Bone marrow (tissue), 2 donors: ENCODE data around the gene MAP3K1.

ENCODE experiments used
- DNase-seq, 2 donors: peaks; one replicate each; lab custom pipeline; 2025; lab: John Stamatoyannopoulos, UW

MAP3K1 gene

DNA sequence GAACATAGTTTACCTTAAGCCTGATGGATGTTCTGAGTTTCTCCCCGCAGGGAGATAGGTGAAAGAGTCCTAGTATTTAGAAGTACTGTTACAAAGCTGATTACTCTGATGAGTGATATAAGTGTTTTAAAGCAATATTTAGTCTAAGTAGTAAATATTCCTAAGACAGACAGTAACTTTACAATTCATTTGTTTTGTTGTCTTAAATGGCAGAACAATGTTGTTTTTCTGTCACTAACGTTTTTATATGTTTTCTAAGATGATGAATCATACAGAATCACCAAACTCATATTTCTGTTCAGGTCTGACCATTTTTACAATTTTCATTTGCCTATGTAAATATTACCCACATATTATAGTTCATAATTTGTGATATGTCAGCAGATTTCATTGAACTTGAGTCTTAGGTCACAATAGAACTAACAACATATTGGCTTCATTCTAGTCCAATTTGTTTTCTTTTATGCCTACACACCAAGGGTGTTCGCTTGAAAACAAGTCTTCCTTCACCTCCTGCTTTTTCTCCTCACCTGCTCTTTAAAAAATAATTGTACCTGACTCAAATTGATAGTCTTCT, 30.6 kb downstream of the MAP3K1 start:
- no peak for DNase-seq

DNA sequence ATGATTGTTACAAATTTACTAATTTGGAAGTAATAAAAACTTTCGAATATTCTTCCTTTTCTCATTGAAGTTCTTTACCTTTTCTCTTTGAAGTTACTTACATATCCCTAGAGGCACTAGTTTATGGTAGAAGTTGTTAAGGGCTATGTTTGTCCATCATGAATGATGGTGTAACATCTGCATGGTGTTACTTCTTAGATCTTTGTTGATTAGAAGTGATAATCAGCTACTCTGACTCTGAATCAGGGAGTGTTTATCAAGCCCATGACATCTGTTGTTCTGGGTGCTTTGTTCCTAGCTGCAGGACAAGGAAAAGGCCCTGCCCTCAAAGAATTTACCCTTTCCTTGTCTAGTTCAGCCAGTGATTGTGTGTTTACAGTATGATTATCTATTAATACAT, 32.9 kb downstream of the MAP3K1 start:
- DNase-seq: no peak

DNA sequence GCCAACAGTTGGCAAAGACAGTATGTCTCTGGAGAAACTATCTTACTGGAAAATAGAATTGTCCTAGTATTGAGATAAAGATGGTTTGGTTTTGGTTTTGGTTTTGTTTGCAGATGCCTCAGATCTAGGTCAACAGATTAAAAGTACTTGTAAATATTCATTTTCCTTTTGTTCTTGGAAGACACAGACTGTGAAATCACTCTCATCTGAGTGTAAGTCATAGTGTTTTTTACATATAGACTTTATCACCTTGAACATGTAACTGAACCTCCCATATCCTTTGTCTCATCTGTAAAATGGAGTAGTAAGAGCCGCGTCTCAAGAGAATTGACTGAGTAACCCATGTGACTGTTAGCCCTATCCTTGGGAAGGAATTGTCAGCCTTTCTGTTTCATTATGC, 34.3 kb downstream of the MAP3K1 start:
- no peak for DNase-seq

DNA sequence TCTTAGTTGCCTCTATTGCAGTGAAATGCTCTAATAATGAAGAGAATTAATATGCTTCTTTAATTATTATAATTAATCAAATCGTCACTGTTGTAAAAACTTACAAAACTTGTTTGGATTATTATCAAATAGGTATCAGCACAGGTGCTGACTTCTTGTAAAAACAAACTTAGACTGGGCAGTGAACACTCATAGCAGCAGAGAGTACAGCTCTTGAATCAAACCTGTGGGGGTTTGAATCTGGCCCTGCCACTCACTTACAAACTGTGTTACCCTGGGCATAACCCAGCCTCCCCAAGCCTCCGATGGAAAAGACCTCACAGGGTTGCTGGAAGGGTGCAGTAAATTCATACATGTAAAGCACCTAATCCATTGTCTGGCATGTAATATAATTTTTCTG, 35.1 kb downstream of the MAP3K1 start:
- DNase-seq: no peak

DNA sequence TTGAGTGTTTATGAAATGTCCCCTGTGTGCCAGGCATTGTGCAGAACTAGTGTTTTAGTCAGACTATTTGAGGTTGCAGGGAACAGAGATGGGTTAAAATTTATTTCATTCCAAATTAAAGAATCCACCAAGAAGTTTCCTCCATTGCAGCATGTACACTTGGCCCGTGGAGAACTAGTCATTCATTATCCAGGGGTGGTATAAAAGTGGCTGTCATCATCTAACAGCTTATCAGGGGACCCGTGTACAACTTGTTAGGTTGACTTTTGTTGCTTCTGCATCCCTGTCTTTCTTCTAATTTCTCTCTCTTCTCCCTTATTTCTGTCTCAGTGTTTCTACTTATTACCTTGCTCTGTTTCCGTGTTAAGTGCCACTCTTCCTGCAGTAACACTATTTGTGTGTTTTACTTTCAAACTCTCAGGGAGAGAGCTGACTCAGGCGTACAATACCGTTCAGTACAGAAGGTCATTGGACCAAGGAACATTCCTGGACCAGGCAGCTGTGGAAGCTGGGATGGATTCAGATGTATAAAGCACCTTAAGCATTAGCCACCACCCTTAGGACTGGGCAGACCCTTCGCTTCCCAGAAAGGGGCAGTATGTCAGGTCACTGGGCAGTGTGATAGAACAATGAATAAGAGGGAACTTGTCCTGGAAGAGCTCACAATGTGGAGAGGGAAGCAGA, 36.1 kb downstream of the MAP3K1 start:
- no peak for DNase-seq

DNA sequence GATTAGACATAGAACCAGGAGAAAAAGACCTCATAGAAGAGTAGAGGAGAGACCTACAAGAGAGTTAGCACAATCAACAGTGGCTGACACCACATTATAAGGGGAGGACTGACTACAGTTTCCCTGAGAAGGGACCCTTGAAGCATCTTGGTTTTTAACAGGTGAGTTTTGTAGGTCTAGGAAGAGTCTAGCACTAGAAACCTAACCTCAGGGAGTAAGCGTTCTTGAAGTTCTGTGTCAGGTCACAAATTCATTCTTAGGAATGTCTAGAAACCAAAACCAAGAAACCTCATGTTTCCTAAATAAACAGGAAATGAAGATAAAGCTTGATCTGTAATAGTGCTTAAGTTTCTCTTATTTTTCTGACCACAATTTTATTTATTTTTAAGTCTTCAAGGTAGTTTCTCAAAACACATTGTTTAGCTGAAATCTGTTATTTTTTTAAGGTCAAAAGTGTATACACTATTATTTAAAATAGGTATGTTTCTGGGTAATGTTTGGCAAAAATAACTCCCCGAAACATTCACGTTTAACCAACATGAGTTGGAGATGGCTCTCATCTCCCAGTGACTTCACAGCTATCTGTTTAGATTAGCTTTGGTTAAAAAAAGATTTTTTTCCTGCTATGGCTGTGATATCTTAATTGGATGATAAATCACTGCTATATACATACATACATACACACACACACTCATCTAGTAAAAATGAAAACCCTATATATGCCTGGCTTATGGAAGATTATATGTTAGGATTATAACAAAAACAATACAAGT, 37.1 kb downstream of the MAP3K1 start:
- no peak for DNase-seq

DNA sequence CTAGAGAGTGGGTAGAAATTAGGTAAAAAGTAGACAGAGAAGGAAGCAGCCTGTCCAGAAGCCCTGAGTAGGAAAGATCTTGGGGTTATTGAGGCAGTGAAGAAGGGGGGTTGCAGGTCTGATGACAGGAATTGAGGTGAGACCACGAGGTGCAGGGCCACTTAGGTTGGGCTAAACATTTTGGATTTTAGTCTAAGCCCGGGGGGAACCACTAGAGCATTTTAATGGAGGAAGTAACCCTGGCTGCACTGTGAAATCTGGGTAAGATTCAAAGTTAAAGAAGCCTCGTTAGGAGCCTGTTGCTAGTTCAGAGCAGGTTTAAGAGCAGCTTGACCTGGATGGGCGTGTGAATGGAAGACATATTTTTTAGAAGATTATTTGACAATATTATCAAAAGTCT, 38.3 kb downstream of the MAP3K1 start:
- DNase-seq: no peak

DNA sequence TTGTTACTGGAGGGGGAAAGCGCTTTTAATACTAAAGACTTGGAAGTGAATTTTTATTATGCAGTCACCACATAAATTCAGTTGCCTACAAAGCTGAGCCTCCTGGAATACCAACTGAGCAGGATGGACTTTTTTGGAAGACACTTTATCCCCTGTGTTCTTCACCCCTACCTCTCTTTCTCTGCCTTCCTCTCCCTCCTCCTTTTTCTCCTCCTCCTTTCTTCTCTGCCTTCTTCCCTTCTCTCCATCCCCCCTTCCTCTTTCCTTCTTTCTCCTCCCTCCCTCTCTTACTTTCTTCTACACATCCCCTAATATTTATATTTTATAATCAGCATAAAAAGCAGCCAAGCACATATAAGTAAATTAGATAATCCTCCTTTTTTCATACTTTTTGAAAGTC, 39.6 kb downstream of the MAP3K1 start:
- no peak for DNase-seq

DNA sequence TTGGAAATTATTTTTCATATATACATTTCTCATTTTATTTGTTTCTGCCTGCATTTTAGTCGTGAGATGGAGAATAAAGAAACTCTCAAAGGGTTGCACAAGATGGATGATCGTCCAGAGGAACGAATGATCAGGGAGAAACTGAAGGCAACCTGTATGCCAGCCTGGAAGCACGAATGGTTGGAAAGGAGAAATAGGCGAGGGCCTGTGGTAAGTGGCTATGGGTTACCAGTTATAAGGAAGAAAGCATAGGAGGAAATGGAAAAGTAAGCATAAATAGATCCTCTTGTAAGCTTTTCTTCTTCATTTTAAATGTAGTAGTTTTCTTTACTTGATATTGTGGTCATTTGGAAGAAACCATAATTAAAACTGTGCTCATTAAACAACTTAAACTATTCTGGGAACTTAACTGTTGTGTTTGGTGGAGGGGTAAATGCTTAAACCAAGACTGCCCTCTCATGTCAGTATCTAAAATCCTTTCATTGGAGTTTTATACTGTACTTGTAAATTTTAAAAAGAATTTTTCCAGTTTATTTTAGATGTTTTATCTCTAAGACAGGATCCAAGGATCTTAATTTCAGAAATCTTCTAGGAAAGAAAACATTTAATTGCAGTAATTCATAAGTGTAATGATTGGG, 41.3 kb downstream of the MAP3K1 start:
- DNase-seq: no peak

DNA sequence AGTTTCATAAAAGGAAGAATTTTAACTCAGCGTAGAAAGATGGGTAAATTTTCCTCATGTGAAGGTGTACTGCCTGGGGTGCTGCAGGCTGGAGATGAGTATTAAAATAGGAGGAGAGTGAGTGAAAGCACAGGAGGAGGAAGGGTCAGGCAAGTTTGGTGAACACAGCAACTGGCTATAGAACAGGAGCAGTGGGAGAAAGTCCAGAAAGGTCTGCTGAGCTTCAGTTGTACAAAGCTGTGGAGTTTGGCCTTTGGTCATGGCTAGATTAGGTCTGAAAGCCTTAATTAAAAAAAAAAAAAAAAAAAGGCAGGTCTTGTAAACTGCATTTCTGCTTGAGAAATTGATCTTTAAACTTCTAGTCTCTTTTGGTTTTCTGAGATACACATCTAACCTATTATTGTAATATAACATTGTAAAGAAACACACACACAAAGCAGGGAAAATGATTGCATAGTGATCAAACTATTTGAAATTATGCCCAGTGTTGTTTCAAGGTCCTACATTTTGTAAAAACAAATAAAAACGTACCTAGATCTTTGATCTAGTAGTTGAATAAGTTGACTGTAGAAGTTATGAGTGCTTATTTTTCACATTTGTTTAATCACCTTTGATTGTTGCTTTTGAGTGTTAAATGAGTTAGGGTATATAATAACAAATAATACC, 43.6 kb downstream of the MAP3K1 start:
- no peak for DNase-seq

DNA sequence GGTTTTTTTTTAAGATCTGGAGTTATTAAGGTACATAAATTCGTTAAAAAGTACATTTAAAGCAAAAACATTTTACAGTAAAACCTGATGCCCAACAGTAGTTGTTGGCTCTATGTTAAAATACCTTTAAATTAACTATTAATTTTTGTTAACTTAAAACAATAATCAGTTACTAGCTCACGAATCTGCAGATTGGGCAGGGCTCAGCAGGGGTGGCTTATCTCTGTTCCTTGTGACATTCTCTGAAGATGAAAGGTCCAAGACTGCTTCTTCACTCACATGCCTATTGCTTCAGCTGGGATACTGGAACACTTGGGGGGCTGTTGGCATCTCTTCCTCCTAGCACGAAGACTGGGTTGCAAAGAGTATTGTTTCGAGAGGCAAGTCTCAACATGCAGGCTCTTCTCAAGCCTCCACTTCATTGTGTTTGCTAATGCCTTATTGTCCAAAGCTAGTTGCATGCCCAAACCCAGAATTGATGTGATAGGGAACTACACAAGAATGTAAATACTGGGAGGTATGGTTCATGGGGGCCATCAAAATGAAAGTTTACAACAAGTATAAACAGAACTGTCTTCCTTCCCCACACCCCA, 46.6 kb downstream of the MAP3K1 start:
- DNase-seq: no peak

DNA sequence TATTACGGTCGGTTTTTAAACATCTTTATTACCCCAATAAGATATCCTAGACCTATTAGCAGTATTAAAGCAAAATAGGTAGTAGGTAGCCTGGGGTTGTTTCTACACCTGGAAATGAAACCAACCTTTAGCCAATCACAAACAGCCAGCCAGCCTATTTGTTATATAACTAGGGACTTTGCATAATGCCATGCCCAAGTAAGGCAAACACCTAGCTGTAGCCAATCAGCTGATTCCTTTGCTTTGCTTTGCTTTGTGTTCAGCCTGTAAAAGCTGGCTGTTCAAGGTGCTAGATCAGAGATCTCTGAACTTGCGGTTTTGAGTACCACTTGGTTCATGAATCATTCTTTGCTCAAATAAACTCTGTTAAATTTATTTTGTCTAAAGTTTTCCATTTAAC, 47.6 kb downstream of the MAP3K1 start:
- DNase-seq: no peak

DNA sequence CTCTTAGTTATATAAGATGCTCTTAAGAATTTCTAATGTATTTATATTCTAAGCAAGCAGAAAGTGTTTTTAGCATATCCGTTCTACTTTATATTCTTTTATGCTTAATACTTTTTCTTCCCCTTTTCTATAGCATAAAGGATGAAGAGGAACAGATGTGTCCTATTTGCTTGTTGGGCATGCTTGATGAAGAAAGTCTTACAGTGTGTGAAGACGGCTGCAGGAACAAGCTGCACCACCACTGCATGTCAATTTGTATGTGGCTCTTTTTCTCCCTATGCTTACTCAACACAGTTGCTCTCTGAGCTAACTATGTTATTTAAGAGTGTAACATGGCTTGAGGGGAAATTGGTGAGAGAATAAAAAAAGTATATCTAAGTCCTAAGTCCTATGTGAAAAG, 56.4 kb downstream of the MAP3K1 start:
- peak in 1 of 2 donors; percentile 60 for DNase-seq

DNA sequence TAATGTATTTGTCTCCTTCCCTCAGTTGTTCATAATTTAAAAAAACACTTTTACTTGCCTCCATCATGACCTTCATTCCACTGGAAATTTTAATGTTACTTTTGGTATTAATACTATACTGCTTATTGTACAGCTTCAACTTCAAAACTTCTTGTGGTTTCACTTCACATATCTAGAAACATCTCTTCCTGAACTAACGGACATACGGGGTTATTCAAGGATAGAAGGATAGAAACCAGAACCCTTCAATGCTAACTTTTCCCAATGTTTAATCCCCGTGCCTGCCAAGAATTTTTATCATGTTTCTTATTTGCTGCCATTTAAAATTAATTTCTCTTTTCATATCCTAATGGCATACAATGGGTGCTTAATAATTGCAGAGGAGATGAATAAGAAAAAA, 57.7 kb downstream of the MAP3K1 start:
- no peak for DNase-seq

DNA sequence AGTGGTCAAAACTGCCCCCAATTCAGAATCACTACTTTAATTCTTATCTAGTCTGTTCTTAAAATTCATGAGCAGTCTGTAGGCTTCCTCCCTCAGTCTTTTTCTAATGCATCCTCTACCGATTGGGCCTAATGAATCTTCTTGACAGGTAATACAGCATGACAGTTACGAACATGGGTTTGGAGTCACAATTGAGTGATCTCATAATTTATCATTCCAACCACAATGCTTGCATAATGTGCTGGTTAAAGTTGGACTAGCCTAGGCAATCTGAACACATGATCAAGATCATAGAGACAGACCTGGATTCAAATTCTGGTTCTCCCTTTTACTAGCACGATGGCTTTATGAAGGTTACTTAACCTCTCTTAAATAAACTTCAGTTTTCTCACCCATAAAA, 61.0 kb downstream of the MAP3K1 start:
- no peak for DNase-seq

DNA sequence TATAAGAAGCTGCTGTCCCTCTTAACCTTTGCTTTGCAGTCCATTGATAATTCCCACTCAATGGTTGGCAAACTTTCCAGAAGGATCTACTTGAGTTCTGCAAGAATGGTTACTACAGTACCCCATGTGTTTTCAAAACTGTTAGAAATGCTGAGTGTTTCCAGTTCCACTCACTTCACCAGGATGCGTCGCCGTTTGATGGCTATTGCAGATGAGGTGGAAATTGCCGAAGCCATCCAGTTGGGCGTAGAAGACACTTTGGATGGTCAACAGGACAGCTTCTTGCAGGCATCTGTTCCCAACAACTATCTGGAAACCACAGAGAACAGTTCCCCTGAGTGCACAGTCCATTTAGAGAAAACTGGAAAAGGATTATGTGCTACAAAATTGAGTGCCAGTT, 66.2 kb downstream of the MAP3K1 start:
- DNase-seq: no peak

DNA sequence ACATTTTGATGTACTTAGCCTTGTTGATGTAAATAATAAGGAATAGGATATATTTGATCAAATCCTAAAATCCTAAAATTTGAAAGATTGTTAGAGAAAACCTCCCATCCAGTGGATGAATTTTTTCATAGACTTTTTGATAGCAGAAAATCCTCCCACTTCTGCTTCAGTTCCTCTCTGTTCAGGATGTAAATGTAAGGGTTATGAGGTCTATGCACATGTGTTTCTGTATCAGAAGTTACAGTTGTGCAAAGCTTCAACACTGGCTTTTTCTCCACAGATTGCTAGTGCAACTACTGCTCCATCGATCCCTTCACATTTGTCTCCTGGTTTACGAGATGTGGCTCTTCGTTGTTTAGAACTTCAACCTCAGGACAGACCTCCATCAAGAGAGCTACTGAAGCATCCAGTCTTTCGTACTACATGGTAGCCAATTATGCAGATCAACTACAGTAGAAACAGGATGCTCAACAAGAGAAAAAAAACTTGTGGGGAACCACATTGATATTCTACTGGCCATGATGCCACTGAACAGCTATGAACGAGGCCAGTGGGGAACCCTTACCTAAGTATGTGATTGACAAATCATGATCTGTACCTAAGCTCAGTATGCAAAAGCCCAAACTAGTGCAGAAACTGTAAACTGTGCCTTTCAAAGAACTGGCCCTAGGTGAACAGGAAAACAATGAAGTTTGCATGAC, 78.1 kb downstream of the MAP3K1 start:
- no peak for DNase-seq

DNA sequence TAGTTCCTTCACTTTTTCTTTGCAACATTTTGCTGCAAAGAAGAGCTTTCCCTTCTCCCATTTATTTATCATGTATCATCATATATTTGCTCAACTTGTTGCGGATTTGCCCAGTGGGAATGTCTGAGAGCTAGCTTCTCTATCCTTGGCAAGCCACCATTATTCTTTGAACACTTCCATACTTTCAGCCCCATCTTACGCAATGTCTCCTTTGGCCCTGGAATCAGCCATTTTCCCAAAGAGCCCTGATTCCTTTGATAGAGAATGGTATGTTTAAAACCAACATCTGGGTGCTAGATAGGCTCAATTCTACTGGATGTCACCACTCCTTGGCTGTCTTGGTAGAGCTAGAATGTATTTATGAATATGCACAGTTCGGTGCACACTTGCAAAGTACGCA, 81.4 kb downstream of the MAP3K1 start:
- DNase-seq: no peak

DNA sequence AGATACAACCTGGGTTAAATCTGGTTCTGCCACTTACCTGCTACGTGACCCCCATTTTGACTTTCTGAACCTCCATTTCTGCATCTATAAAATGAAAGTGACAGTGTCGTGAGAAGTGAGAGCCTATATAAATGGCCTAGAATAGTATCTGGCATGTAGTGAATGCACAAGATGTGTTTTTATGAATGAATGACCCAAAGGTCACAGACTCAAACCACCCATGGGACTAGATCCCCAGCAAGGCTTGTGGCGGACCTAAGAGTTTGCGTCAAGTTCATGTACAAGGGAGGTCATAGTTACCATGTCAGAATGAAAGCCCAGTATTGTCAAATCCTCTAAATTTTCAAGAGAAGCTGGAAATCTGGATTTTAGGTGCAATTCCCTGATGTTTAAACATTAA, 82.9 kb downstream of the MAP3K1 start:
- no peak for DNase-seq

DNA sequence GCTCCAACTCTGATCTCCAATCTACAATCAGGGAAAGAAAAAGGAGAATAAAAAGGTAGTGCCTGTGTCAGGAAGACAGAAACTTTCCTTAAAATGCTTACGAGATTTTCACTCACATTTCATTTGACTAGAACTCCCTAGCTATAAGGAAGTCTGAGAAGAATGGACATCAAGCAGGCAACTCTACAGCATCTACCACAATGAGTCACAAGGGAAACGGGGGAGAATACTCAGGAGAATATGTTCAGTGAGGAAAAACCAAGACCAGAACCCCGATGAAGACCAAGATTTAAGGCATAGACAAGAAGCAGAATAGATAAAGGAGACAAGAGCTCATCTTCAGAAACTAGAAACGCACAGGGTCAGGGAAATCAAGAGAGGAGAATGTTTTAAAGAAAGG, 85.0 kb downstream of the MAP3K1 start:
- DNase-seq: peak in 1 of 2 donors; percentile 79

DNA sequence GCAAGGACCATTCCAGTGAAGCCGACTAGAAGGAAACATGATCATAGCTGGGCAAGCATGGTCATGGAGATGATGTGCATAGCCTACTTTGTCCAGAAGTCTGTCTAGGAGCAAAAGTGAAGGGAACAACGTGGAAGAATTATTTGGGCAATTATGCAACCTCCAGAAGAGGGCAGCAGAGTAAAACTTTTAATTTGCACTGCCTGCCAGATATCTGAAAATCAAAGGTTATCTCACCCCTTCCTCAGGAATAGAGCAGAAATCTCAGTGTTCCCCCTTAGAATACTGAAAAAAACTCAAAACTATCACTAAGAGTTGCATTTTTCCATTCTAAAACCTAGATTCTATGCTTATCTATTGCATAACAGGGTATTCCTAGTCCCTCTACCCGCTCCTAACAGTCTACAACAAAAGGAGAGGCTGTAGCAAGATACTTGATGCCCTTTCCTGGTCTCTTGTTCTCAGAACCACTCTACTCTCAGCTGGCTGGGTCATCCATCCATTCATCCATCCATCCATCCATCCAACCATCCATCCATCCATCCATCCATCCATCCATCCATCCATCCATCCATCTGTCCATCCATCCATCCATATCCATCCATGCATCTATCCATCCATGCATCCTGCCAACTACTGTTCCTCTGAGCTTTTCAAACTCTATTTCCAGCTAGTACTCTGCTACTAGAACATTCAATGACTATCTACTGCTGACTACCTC, 85.7 kb downstream of the MAP3K1 start:
- DNase-seq: peak in 1 of 2 donors; percentile 23
